ENCODE data around the gene UBXN6.
A peak's percentile ranks its signal among the peaks of the same experiment; 100 is the strongest.

UBXN6 gene

DNA sequence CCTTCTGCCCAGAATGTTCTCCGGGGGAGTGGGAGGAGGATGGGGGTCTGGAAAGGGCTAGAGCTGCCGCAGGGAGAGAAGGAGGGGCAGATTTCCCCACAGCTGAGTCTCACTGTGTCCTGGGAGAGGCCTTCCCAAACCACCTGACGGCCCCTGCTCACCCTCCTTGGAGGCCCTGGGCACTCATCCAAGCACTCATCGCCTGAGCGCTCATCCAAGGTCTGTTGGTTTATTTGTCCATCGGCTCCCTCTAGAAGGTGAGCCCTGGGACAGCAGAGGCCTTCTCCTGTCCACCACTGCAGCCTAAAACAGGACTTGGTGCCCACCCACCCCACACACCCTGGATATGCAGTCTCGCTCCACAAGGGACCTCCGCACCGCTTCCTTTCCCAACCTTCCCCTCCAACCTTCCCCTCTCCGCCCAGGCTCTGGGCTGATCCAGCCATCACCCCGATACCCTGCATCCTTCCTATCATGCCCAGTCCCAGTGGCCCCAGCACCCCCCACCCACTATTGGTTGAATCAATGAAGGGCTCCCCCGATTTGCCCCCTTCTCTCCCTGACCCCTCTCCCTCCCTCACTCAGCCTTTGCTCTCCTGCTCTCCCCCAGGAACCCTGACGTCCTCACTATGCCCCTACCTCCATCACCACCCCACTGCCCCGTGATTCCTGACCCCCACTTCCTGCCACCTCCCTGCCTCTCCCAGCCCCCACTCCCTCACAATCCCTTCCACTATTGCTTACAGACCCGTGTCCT lies 1.7 kb downstream of the UBXN6 start:
- peak; percentile 65 for DNase-seq

DNA sequence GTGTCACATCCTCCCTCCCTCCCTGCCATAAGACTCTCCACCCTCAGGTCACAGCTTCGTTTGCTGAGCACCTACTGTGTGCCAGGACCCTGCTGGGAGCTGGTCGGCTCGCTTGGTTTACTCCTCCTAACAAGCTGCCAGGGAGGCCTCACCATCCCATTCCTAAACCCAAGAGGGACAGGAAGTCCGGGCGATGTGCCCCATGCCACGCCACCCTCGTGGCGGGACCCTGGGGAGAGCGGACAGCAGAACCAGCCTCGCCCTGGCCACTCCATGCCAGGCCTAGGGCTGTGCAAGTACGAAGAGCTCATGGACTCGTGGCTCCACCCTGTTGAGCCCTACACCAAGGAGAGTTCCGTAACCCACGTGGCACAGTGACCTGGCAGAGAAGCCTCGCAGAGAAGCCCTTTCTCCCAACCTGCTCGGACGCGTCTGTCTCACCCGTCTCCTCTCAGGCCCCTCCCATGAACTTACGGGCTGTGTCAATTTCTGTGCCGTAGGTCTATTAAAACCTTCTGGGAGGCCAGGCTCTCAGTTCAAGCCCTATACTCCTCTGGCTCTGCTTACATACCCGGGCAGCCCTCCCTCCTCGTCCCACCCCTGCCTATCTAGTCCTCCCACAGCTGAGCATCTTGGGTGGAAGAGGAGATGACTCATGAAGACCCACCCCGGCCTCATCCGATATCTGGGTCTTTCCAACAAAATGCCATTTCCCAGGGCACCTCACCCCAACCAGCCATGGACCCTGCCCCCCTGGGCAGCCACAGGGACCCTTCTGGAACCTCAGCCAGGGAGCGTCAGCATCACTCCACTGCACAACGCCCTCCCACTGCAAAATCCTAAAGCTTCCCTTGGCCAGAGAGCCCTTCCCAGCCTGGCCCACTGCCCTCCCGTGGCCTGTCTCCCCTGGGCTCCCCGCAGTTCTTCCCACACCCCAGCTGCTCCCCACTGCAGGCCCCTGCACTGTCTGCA lies 2.6 kb downstream of the UBXN6 start:
- DNase-seq: no peak

DNA sequence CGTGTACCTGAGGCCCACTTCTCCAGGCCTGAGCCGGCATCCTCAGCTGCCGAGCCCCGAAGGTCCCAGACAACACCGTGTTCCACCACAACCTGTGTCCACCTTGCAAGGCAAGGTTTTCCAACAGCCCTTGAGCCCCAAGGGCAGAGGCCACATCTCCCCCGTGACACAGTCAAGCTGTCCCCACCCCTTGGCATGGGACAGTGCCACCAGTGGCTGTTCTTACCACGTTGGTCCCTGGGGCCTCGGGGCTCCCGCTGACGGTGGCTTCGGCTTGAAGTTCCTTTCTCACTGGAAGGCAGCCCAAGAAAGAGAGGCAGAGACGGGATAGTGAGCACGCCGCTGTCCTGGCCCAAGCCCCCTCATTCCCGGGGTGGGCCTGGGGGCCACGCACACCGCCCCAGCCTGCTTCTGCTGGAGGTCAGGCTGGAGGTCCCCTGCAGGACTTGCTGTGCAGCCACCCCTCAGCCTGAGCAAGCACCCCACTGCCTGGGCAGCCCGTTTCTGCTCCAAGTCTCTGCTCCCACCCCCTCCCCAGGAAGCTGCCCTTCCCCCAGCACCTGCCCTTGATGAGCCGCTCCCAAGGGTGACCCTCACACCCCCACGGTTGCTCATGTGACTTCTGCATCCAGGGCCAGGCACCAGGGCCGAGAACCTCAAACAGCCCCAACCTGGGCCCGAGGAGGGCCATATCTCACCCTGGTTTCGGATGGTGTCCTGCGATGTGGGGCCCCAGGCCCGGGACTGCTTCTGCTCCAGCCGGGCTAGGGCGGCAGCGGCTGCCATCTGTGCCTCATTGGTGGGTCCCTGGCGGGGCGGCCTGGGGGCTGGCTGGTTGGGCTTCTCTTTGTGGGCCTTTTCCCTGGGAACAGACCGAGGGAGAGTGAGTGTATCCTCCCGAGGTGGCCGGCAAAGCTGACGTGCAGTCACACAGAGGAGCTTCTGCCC lies 4.1 kb downstream of the UBXN6 start:
- DNase-seq: no peak

DNA sequence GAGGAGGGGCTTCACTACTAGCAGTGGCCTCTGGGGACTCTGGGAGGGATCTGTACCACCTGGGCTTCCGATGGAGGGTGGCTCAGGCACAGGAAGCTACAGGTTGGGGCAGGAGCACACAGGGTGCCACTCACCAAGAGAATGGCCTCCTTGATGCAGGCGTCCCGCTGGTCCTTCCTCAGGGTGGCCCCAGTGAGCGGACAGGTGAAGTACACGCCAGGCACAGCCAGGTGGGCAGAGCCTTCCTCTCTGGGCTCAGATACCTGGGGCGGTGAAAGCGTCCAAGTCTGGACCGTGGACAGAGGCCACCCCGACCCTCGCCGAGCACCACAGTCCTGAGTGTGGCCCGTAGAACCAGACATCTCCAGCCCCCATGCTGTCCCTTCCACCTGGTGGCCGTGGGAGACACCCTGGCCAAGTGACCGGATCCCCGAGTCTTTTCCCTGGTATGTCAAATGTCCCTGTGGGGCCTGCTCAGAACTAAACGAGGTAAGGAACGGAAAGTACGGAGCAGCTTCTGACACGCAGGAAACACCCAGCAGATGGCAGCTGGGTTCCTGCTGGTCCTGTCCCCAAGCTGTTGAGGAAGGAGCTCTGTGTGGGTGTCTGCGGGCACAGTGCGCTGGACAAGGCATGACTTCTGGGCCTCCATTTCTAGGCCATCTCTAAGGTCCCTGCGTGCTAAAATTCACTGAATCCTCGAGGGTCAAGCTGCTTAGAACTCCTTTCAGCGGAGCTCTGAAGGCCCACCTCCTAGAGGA lies 5.2 kb downstream of the UBXN6 start:
- no peak for DNase-seq

DNA sequence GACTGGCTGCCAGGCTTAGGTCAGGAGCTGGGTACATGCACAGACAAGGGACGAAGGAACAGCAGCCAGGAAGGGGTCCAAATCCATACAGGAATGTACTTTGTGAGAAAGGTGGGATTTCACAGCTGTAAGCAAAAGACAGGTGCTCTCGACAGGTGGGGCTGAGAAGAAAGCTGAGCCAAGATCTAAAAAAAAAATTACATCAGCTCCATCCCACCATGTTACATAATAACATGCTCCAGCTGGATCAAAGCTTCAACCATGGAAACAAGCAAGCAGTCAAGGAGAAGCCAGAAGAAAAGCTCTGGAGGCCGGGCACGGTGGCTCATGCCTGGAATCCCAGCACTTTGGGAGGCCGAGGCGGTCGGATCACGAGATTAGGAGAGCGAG lies 8.0 kb downstream of the UBXN6 start:
- DNase-seq: no peak

DNA sequence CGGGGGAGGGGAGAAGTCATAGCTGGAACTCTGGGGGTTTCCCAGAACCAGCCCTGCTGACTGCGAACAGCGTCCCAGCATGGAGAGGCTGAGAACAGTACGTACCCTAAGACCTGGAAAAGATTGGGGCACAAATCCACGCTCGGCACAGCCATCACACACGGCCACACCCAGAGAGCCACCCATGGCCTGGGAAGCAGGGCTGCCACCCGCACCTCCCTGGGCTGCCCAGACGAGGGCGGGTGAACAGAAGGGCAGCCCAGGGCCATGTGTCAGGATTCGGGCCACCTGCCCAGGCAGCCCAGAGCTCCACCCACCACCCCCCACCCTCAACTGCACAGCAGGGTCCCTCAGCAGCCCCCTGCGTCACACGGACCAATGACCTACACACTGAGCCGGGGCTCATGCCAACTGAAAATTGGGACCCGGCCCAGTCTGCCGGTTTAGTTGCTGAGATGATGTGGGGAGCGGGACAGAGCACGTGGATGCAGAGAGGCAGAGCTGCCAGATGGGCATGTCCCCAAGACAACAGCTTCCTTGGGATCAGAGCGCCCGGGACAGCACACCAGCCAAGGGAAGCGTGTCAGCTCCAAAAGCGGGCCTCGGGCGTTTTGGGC lies 8.5 kb downstream of the UBXN6 start:
- no peak for DNase-seq

DNA sequence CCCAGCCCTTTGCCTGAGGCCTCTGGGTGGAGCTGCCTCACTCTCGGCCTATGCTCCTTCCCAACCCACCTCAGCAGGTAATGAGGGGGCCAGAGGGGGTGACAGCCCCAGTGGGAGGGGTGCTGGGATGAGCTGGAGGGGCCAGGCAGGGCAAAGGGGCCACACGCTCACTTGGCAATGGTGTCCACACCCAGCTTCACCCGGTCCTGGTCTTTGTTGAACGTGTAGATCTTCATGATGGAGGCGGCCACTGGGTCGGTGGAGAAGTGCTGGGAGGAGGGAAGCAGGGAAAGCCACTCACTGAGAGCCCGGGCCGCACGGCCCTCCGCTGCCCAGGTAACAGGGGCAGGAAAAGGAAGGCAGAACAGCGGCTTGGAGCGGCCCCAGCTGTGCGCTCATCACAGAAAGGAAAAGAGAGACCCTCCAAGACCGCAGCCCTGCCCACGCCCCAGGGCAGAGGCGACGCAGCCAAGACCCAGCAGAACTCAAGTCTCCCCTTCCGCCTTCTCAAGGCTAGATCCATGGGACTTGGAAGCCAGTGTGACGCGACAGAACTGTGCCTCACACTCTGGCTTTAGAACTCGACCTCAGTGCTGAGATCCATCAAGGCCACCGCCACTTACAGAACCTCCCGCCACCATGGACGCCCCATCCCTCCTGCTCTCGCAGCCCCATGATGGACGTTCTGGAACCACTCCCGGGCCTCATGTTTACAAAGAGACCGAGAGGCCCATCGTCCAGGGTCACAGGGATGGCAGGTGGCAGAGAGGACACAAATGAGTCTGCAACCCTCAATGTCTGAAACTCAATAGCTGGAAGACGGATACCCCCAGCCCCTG lies 9.2 kb downstream of the UBXN6 start:
- no peak for DNase-seq

DNA sequence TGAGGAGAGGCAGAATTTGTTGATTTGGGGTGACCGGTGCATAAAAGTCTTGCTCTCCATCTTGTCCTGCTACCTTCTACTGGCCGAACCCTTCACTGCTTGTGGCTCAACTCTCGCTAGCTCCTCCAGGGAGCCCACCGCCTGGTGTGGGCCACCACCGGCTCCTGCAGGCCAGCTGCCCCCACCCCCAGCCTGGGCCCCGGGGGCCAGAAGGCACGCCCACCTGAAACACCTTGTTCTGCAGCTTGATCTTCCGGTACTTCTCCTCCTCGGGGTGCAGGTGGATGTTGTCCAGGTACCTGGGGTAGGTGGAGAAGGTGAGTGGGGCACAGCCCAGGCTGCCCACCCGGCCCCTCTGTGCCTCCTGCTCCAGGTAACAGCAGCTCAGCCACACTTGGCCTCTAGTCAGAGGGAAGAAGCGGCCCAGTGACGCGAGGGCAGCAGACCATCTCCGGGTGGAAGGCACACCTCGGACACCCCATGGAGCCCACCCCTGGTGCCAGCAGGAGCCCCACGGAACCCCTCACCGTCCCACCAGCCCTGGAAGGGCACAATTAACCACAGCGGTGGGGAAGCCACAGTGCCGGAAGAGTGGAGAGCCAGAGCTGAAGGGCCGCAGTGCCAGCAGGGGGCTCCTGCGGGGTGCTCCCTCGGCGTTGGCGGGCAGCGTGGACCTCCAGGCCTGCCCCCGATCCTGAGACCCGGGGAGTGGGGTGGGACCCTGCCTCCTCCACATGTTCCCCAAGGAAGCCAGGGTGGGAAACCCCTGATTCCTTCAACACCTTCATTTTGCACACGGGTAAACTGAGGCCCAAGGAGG lies 10.1 kb downstream of the UBXN6 start:
- no peak for DNase-seq

DNA sequence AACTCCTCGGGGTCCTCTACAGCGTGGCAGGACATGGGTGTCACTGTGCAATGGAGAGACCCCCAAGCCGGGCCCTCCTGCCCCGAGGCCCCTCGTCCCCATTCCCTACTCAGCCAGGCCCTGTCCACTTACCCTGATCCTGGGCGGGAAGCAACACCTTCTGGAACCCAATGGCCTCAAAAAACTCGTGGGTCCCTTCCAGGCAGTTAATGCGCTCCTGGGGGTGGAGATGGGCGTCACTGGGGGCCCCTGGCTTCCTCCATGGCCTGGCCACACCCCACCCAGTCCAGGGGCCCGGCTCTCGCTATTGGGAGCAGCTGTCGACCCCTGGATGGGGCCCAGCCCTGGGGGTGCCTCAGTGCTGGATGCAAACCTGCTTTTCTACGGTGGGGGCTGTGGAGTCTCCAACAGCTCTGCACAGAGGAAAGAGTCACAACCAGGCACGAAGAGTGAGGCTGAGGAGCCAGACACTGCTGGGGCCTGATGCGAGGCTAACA lies 10.8 kb downstream of the UBXN6 start:
- no peak for DNase-seq

DNA sequence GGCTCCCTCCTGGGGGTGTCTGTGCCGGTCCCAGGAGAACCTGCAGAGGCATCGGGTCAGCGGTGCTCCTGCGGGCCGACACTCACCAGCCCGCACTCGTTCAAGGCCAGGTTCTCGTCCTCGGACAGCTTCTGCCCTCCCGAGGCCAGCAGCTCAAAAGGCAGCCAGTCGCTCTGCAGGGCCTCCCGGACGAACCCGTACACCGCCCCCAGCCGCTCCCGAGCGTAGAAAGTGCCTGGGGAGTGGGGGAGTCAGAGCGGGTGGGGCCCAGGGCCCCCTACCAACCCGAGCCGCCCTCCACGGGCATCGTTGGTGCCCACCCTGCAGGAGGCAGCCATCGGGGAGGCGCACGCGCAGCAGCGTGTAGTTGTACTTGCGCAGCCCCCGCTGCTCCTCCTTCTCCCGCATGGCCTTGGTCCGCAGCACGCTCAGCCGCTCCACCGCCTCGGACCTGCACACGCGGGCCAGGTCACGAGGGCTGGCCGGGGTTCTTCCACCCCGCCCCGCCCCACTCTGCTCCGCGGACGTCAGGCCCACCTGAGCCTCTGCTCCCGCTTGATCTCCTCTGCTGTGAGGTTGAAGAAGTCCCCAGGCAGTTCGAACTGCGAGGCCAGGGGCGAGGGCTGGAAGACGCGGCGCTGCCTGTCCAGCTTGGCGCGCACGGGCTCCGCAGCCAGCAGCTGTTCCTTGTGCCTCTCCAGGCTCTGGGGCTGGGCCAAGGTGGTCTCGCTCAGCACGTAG lies 11.5 kb downstream of the UBXN6 start:
- DNase-seq: no peak

DNA sequence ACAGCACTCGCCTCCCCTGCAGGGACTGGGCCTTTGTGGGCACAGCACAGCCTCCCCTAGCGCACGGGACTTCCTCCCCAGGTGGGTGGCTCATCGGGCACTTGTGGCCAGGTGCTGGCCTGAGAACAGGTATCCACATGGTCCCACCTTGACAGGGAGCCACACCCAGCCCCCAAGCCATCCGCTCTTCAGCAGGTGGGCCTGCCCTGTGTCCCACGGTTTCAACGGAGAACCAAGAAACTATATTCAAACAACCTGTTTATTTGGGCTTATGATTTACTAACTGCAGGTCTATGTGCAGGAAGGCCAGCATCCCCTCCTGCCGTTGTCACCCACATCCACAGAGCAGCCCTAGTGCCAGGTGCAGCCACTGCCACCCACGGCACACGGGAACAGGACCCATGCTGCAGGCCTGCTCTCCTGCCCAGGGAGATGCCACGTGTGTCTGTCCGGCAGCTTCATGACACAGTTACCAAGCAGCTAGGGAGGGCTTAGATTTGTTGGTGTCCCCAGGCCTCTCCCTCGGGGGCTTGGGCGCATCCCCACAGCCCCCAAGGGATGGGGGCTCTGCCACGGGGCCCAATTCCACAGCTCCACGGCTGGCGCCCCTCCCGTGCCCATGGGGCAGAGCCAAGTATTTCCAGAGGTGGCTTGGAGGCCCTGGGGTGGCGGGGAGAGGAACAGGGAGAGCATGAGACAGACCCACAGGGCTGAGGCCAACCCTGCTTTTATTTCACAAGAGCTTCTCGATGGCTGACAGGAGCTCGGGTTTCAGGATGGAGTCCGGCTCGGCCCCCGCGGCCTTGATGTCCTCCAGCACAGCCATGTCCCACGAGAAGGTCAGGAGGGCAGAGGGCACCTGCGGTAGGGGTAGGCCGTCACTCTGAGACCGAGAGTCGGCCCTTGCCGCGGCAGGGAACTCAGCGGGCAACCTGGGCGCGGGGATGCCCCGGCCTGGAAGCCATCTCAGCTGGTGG lies 12.5 kb downstream of the UBXN6 start:
- peak; percentile 20 for DNase-seq

DNA sequence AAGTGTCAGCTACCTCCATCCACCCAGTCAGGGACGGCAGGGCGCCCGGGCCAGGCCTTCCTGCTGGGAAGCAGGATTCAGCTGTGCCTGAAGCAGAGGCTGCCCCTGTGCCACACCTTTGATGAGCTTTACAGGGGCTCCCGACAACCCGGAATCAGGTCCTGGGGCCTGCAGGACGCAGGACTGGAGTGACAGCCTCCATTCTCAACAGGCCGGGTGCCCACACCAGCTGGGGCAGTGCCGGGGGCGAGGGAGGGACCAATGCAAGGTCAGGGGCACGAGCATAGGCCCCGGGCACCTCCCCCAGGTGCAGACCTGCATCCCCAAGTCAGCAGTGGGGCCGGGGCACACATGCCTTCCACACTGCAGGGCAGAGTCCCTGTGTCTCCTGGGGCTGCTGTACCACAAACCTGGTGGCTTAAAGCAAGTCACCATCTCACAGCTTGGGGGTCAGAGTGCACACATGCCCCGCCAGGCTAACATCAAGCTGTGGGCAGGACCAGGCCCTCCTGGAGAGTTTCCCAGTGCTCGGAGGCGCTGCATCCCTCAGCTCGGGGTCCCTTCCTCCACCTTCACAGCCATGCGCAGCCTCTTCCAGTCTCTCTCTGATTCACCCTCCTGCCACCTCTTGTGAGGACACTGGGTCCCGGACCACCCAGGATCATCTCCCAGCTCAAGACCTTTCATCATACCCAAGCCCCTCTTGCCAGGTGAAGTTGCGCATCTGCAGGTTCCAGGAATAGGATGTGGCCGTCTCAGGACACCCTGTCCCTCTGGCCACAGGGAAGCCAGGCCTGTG lies 13.4 kb downstream of the UBXN6 start:
- DNase-seq: no peak

DNA sequence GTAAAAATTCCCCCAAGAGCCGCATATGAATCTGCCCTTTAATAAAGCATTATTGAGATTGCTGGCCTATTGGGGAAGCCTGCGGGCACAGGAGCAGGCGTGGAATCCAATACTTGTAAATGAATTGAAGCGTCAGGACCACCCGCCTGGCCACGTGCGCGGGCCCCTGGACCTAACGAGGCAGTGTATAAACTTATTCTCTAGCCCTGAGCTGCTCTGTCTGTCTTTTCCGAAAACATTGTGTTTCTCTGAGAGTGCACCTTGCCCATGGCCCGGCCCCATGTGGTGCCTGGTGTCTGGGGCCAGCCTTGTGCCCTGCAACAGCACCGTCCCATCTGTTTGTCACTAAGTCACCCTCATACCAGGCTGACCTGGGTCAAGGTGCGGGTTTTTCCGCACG lies 14.4 kb downstream of the UBXN6 start:
- DNase-seq: no peak

DNA sequence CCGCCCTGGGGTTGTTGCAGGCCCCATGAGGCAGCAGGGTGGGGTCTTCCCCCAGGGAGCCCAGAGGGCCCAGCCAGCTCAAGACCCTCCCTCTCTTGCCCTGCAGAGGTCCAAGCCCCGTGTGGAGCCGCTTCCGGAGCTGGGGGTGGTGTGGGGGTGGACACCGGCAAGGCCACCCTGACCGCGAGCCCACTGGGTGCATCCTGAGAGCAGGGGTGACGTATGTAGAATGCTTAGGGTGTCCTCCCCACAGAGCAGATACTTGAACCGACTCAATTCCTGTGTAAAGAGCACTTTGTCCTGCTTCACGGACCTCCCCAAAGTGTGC lies 14.8 kb downstream of the UBXN6 start:
- no peak for DNase-seq

DNA sequence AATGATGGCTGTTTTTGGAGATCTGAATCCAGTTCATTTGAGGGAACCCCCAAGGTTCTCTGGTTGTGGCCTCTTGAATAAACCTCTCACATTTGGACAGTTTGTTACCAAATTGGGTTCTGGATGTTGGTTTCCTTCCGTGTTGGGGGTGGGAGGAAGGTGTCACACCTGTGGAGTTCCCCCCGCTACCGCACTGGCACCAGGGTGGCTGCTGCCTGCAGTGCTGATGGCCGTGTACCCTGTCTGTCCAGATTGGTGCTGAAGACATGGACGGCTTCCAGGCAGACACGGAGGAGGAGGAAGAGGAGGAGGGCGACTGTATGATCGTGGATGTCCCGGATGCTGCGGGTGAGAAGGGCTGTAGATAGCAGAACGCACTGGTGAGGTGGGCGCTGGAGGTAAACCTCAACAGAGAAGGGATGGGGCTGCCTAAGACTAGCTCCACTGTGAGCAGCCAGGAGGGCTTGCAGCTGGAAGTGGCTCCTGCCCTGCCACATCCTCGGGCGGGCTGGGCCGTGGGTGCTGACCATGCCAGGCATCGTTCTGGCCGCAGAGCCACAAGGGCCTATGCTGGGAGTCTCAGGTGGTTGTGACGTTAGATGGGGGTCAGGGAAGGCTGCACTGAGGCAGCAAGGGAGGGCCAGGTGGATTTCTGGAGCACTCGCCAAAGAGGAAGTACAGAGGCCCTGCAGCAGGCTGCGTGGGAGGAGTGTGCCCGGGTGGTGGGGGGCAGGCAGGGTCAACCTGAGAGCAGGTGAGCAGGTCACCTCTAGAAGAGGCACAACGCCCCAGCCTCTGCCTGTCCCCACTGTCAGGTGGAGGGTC lies 15.4 kb downstream of the UBXN6 start:
- no peak for DNase-seq

DNA sequence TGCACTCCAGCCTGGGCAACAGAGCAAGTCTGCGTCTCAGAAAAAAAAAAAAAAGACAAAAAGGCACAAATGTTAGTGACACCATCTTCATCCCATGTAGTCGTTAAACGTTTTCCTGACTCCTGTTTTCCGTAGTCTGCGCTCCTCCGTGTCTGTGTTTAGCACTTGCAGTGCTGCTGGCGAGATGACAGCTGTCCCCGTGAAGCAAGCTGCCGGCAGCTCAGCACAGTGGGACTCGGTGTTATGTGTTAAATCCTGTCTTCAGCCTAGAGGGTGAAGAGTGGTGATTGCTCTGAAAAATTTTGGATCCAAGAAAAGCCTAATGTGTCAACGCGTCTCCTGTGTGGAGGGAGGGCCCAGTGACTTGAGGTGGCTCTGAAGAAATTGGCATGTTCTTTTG lies 18.4 kb downstream of the UBXN6 start:
- no peak for DNase-seq
